H1 (cell line): ENCODE results near the gene GOSR1. TPM values are rescaled to one million over a fixed set of nuclear protein-coding genes. Genes with fewer than 3 reads are reported as not detected.

Experiments used
- BCL11A ChIP-seq, 2 experiments: IDR thresholded peaks; one replicate each; pipeline ENCODE4 v1.6.1; 2011; ENCODE audit warnings: low read depth in 2 of 2, low read length in 2 of 2, mild to moderate bottlenecking in 2 of 2
- CTBP2 ChIP-seq: IDR thresholded peaks from 2 replicates; pipeline ENCODE4 v1.7.0; 2011; ENCODE audit warnings: borderline replicate concordance, mild to moderate bottlenecking, moderate library complexity, mixed read lengths, low read length; ENCODE audit not compliant: insufficient read depth, insufficient read length
- FOSL1 ChIP-seq: IDR thresholded peaks from 2 replicates; pipeline ENCODE4 v1.6.1; 2011; ENCODE audit warnings: mild to moderate bottlenecking, low read depth, low read length, moderate library complexity; ENCODE audit not compliant: insufficient read depth
- POU5F1 ChIP-seq: IDR thresholded peaks from 2 replicates; pipeline ENCODE4 v1.6.1; 2011; ENCODE audit warnings: low read depth, mild to moderate bottlenecking, low read length, moderate library complexity
- RBBP5 ChIP-seq: IDR thresholded peaks from 2 replicates; pipeline ENCODE4 v1.7.1; 2012; ENCODE audit warnings: low read depth, mild to moderate bottlenecking, inconsistent platforms, low read length, moderate library complexity, borderline replicate concordance
- SRF ChIP-seq: IDR thresholded peaks from 2 replicates; pipeline ENCODE4 v1.6.1; 2011; ENCODE audit warnings: mild to moderate bottlenecking, low read depth, low read length, moderate library complexity
- TEAD4 ChIP-seq: IDR thresholded peaks from 2 replicates; pipeline ENCODE4 v1.6.1; 2012; ENCODE audit warnings: low read depth, low read length, inconsistent platforms, mixed read lengths
- polyA plus RNA-seq, 7 experiments: library from polyadenylated mRNA; depleted of rRNA in 3 of 7; stranded (reverse) in 5 of 7; unstranded in 2 of 7; fragments of >200 nt in 5 of 7; fragments of 200-250 nt in 2 of 7; gene quantifications; 1 replicate in 5 of 7; 2 replicates in 1 of 7; 4 replicates in 1 of 7; pipeline versions ENCODE4 v1.2.1 to v1.2.3, GENCODE V29; 2011 to 2013; ENCODE audit warnings: missing spikeins in 2 of 7, mixed read lengths in 2 of 7
- total RNA-seq: library from RNA; stranded (reverse); fragmentation: NEBNext Ultra II Directional; extraction: Animal tissue kit (Norgen Biotek cat#: 25700); gene quantifications from 2 replicates; pipeline ENCODE4 v1.2.1, GENCODE V29; 2021

GOSR1 gene
- total and polyA plus RNA-seq, 2 of the 8 experiments (the other 6 are each of a cell fraction or from before 2014, with no cell fraction given) = 9.2 to 43.3 TPM

- no peak for TF ChIP-seq BCL11A (IDR thresholded peaks at IDR 0.05; ENCODE audit: low read depth in 2 of 2, low read length in 2 of 2)
- TF ChIP-seq CTBP2 = no peak
- no peak for TF ChIP-seq RBBP5
- no peak for TF ChIP-seq SRF
- no peak for TF ChIP-seq FOSL1
- no peak for TF ChIP-seq TEAD4
- TF ChIP-seq POU5F1 = no peak
These were observed 47.6 kb downstream of the GOSR1 start (continued) for GRCh38 chr17:30524847-30525246.
